ENCODE results near the gene KYNU.
"Not testable (repeated sequence)": the region's sequence is repeated elsewhere in the genome, so short reads cannot be mapped to it uniquely, and the experiment has no call there.

Gene KYNU

GRCh38 chr2:142870526-142870925, 6.9 kb upstream of the KYNU start:
- DNase-seq (ENCODE audit: extremely low read depth in 1 of 2, low read depth in 1 of 2) = no peak

GRCh38 chr2:142871396-142871795, 6.1 kb upstream of the KYNU start:
- no peak for DNase-seq (ENCODE audit: extremely low read depth in 1 of 2, low read depth in 1 of 2)

- no peak for DNase-seq (ENCODE audit: extremely low read depth in 1 of 2, low read depth in 1 of 2)
Measured at GRCh38 chr2:142872882-142873724, 4.4 kb upstream of the KYNU start.

- no peak for DNase-seq (ENCODE audit: extremely low read depth in 1 of 2, low read depth in 1 of 2)
Measured at GRCh38 chr2:142873831-142874287, 3.6 kb upstream of the KYNU start.

- DNase-seq (ENCODE audit: extremely low read depth in 1 of 2, low read depth in 1 of 2) = no peak
Measured at GRCh38 chr2:142874293-142874814, 3.1 kb upstream of the KYNU start.

GRCh38 chr2:142875010-142875409, 2.5 kb upstream of the KYNU start:
- no peak for DNase-seq (ENCODE audit: extremely low read depth in 1 of 2, low read depth in 1 of 2)

- DNase-seq (ENCODE audit: extremely low read depth in 1 of 2, low read depth in 1 of 2) = no peak
Measured at GRCh38 chr2:142875652-142876051, 1.8 kb upstream of the KYNU start.

GRCh38 chr2:142876423-142876822, 1.0 kb upstream of the KYNU start:
- no peak for DNase-seq (ENCODE audit: extremely low read depth in 1 of 2, low read depth in 1 of 2)

- no peak for DNase-seq (ENCODE audit: extremely low read depth in 1 of 2, low read depth in 1 of 2)
Measured at GRCh38 chr2:142878031-142878678, 691 bp downstream of the KYNU start.

- no peak for DNase-seq (ENCODE audit: extremely low read depth in 1 of 2, low read depth in 1 of 2)
Measured at GRCh38 chr2:142879151-142879550, 1.7 kb downstream of the KYNU start.

GRCh38 chr2:142880279-142880678, 2.8 kb downstream of the KYNU start:
- DNase-seq (ENCODE audit: extremely low read depth in 1 of 2, low read depth in 1 of 2) = no peak

- no peak for DNase-seq (ENCODE audit: extremely low read depth in 1 of 2, low read depth in 1 of 2)
Measured at GRCh38 chr2:142881619-142882018, 4.2 kb downstream of the KYNU start.

GRCh38 chr2:142882500-142882899, 5.0 kb downstream of the KYNU start:
- DNase-seq (ENCODE audit: extremely low read depth in 1 of 2, low read depth in 1 of 2) = not testable (repeated sequence)

- DNase-seq (ENCODE audit: extremely low read depth in 1 of 2, low read depth in 1 of 2) = no peak
Measured at GRCh38 chr2:142883526-142883925, 6.1 kb downstream of the KYNU start.

- no peak for DNase-seq (ENCODE audit: extremely low read depth in 1 of 2, low read depth in 1 of 2)
Measured at GRCh38 chr2:142885543-142885942, 8.1 kb downstream of the KYNU start.

GRCh38 chr2:142892715-142893114, 15.3 kb downstream of the KYNU start:
- DNase-seq (ENCODE audit: extremely low read depth in 1 of 2, low read depth in 1 of 2) = no peak

GRCh38 chr2:142893241-142893640, 15.8 kb downstream of the KYNU start:
- DNase-seq (ENCODE audit: extremely low read depth in 1 of 2, low read depth in 1 of 2) = no peak

- DNase-seq (ENCODE audit: extremely low read depth in 1 of 2, low read depth in 1 of 2) = no peak
Measured at GRCh38 chr2:142897807-142898206, 20.3 kb downstream of the KYNU start.

GRCh38 chr2:142900327-142900726, 22.9 kb downstream of the KYNU start:
- DNase-seq (ENCODE audit: extremely low read depth in 1 of 2, low read depth in 1 of 2) = not testable (repeated sequence)

GRCh38 chr2:142901780-142902179, 24.3 kb downstream of the KYNU start:
- no peak for DNase-seq (ENCODE audit: extremely low read depth in 1 of 2, low read depth in 1 of 2)

GRCh38 chr2:142903726-142904125, 26.3 kb downstream of the KYNU start:
- DNase-seq (ENCODE audit: extremely low read depth in 1 of 2, low read depth in 1 of 2) = not testable (repeated sequence)

GRCh38 chr2:142907653-142908052, 30.2 kb downstream of the KYNU start:
- DNase-seq (ENCODE audit: extremely low read depth in 1 of 2, low read depth in 1 of 2) = no peak

All from activated CD8-positive, alpha-beta memory T cell treated with anti-CD3 and anti-CD28 coated beads for 1 hour (primary cell).